ENCODE data around the gene EXOC6B. TPM values are rescaled to one million over a fixed set of nuclear protein-coding genes. Genes with fewer than 3 reads are reported as not detected.

The EXOC6B gene
- total and polyA plus RNA-seq, 2 donors from 2014 or later: 5.9 to 31.3 TPM

DNA sequence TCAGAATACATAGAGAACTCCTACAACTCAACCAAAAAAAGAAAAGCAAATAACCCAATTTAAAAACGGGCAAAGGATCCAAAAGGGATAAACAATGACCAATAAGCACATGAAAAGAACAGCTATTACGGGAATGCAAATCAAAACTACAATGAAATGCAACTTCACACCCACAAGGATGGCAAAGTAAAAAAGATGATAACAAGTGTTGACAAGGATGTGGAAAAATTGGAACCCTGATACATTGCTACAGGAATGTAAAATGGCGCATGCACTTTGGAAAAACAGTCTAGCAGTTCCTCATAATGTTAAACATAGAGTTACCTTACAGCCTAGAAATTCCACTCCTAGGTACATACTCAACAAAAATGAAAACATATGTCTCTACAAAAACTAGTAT, 4.7 kb downstream of the EXOC6B start:
- Histone ChIP-seq H3K36me3 (ENCODE audit: control insufficient read depth in 2 of 3, insufficient read depth in 3 of 3, low read length in 3 of 3) (no peaks in the 10 kb centered on the region), H3K4me3 (ENCODE audit: low read length in 3 of 3) (no peak overlapping the region), H3K4me1 (ENCODE audit: control insufficient read depth in 2 of 3, insufficient read depth in 2 of 3, low read depth in 1 of 3, low read length in 3 of 3) (peaks cover 0 to 8% (median 4%) of the 10 kb centered on the region in 3 donors), H3K27me3 (ENCODE audit: control insufficient read depth, insufficient read depth, low read length) (no peaks in the 10 kb centered on the region), H3K27ac (ENCODE audit: low read depth in 2 of 2, low read length in 2 of 2) (no peak overlapping the region), H3K9ac (ENCODE audit: low read length in 3 of 3) (no peak overlapping the region), H3K9me3 (ENCODE audit: control insufficient read depth in 2 of 3, insufficient read depth in 1 of 3, low read length in 3 of 3) (no peaks in the 10 kb centered on the region)
- no peak for FAIRE-seq
- intact Hi-C loops (cut with DNase I): no loop called here
- TF ChIP-seq, protein P1, sequence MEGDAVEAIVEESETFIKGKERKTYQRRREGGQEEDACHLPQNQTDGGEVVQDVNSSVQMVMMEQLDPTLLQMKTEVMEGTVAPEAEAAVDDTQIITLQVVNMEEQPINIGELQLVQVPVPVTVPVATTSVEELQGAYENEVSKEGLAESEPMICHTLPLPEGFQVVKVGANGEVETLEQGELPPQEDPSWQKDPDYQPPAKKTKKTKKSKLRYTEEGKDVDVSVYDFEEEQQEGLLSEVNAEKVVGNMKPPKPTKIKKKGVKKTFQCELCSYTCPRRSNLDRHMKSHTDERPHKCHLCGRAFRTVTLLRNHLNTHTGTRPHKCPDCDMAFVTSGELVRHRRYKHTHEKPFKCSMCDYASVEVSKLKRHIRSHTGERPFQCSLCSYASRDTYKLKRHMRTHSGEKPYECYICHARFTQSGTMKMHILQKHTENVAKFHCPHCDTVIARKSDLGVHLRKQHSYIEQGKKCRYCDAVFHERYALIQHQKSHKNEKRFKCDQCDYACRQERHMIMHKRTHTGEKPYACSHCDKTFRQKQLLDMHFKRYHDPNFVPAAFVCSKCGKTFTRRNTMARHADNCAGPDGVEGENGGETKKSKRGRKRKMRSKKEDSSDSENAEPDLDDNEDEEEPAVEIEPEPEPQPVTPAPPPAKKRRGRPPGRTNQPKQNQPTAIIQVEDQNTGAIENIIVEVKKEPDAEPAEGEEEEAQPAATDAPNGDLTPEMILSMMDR (IDR thresholded peaks at IDR 0.05; ENCODE audit: borderline replicate concordance, extremely low read depth, insufficient read depth): no peak
- no peak for DNase-seq

DNA sequence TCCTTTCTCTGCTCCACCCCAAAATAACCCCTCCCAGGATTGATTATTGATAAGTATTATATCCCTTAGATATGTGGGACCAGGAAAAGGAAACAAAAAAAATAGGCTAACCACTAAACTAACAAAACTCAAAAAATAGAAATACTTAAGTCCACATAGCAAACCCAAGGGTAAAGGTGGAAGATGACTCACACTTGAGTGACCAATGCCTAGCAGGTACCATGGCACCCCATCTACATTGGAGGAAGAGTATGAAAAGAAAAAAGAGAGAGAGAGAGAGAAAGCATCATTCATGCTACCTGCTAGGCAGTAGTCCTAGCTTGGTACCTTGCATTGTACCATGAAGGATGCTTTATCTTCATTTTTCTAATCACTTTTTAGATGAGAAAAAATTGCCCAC, 6.3 kb downstream of the EXOC6B start:
- H3K4me1 ChIP-seq (ENCODE audit: control insufficient read depth in 2 of 3, insufficient read depth in 2 of 3, low read depth in 1 of 3, low read length in 3 of 3): peaks cover 0 to 4% (median under 1%) of the 10 kb centered on the region in 3 donors
- DNase-seq (no peak), FAIRE-seq (no peak)
- H3K27ac ChIP-seq (ENCODE audit: low read depth in 2 of 2, low read length in 2 of 2): no peak overlapping the region
- TF ChIP-seq, protein P1 (IDR thresholded peaks at IDR 0.05; ENCODE audit: borderline replicate concordance, extremely low read depth, insufficient read depth): no peak
- no peaks in the 10 kb centered on the region for H3K36me3 ChIP-seq (ENCODE audit: control insufficient read depth in 2 of 3, insufficient read depth in 3 of 3, low read length in 3 of 3)
- no peak overlapping the region for H3K9ac ChIP-seq (ENCODE audit: low read length in 3 of 3)
- H3K9me3 ChIP-seq (ENCODE audit: control insufficient read depth in 2 of 3, insufficient read depth in 1 of 3, low read length in 3 of 3): no peaks in the 10 kb centered on the region
- H3K4me3 ChIP-seq (ENCODE audit: low read length in 3 of 3): no peak overlapping the region
- intact Hi-C loops (cut with DNase I): no loop called here
- H3K27me3 ChIP-seq (ENCODE audit: control insufficient read depth, insufficient read depth, low read length): no peaks in the 10 kb centered on the region

DNA sequence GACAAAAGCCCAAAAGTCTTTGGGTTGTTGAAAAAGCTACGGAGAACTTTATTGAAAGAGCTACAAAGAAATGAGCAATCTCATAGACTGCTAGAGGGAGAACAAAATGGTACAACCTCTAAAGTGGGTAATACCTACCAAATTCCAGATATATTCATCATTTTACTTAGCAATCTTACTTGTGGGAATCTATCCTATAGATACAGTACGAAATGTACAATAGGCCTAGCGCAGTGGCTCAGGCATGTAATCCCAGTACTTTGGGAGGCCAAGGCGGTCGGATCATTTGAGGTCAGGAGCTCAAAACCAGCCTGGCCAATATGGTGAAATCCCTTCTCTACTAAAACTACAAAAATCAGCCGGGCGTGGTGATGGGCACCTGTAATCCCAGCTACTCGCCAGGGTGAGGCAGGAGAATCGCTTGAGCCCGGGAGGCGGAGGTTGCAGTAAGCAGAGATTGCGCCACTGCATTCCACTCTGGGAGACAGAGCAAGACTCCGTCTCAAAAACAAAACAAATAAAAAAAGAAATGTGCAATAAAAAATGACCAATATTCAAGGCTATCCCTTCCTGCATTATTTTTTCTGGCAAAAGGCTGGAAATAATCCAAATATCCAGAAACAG, 10.1 kb downstream of the EXOC6B start:
- TF ChIP-seq, protein P1 (IDR thresholded peaks at IDR 0.05; ENCODE audit: borderline replicate concordance, extremely low read depth, insufficient read depth): no peak
- H3K9me3 ChIP-seq (ENCODE audit: control insufficient read depth in 2 of 3, insufficient read depth in 1 of 3, low read length in 3 of 3): no peaks in the 10 kb centered on the region
- intact Hi-C loops (cut with DNase I): no loop called here
- DNase-seq: no peak
- H3K4me1 ChIP-seq (ENCODE audit: control insufficient read depth in 2 of 3, insufficient read depth in 2 of 3, low read depth in 1 of 3, low read length in 3 of 3): no peaks in the 10 kb centered on the region
- no peak for FAIRE-seq
- H3K9ac ChIP-seq (ENCODE audit: low read length in 3 of 3): no peak overlapping the region
- H3K36me3 ChIP-seq (ENCODE audit: control insufficient read depth in 2 of 3, insufficient read depth in 3 of 3, low read length in 3 of 3): no peaks in the 10 kb centered on the region
- no peak overlapping the region for H3K4me3 ChIP-seq (ENCODE audit: low read length in 3 of 3)
- H3K27ac ChIP-seq (ENCODE audit: low read depth in 2 of 2, low read length in 2 of 2): no peak overlapping the region
- H3K27me3 ChIP-seq (ENCODE audit: control insufficient read depth, insufficient read depth, low read length): no peaks in the 10 kb centered on the region

- no peak for FAIRE-seq
- Histone ChIP-seq H3K27me3 (ENCODE audit: control insufficient read depth, insufficient read depth, low read length) (no peaks in the 10 kb centered on the region), H3K36me3 (ENCODE audit: control insufficient read depth in 2 of 3, insufficient read depth in 3 of 3, low read length in 3 of 3) (no peaks in the 10 kb centered on the region), H3K9ac (ENCODE audit: low read length in 3 of 3) (no peak overlapping the region), H3K9me3 (ENCODE audit: control insufficient read depth in 2 of 3, insufficient read depth in 1 of 3, low read length in 3 of 3) (peaks cover 0 to 7% (median 0%) of the 10 kb centered on the region in 3 donors), H3K4me1 (ENCODE audit: control insufficient read depth in 2 of 3, insufficient read depth in 2 of 3, low read depth in 1 of 3, low read length in 3 of 3) (no peaks in the 10 kb centered on the region), H3K27ac (ENCODE audit: low read depth in 2 of 2, low read length in 2 of 2) (no peak overlapping the region), H3K4me3 (ENCODE audit: low read length in 3 of 3) (no peak overlapping the region)
- no peak for DNase-seq
- TF ChIP-seq, protein P1 (IDR thresholded peaks at IDR 0.05; ENCODE audit: borderline replicate concordance, extremely low read depth, insufficient read depth): no peak
- intact Hi-C loops (cut with DNase I): no loop called here
Observed at GRCh38 chr2:72813841-72814240, 12.0 kb downstream of the EXOC6B start.
